Measurements from ENCODE around the gene AUP1. TPM values are rescaled to one million over a fixed set of nuclear protein-coding genes. Genes with fewer than 3 reads are reported as not detected.

AUP1 gene
- total and polyA plus RNA-seq, 2 of the 8 experiments (the other 6 are each of a cell fraction or from before 2014, with no cell fraction given) = 83.4 to 121 TPM

DNA sequence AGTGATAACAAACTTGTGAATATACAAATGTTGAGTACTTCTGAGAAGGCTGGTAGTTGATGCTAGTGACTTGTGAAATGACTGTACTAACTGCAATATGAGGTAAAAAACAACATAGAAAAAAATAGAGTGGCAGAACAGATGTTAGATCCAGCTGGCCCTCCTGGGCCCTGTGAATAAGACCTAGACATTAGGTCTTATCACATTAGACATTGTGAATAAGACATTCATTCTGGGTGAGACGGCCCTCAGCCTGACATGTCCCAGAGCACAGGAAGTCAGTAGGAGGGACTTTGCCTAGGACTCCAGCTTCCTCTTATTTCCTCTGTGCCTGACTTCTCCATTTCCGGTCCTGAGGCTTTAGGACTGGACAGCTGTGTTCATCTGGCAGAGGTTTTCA is 47.9 kb upstream of the AUP1 start:
- H4K5ac ChIP-seq (ENCODE audit: insufficient read length, low read depth, low read length) = no peak overlapping the region
- H4K91ac ChIP-seq (replicated peaks; ENCODE audit: insufficient read length, low read length) = no peak overlapping the region
- CTCF ChIA-PET (ENCODE audit: partially characterized antibody) = interaction anchor here (0.8 to 10.0 kb wide), 7 partner anchors 10 to 74 kb away, joined by 3 to 158 read pairs (median 4); no protein-coding TSS in a partner anchor
- H4K20me1 ChIP-seq (replicated peaks in 1 of 2; ENCODE audit: control insufficient read depth in 1 of 2, insufficient read depth in 2 of 2, low read length in 2 of 2) = no peaks in the 10 kb centered on the region
- H3K79me1 ChIP-seq (ENCODE audit: low read depth, low read length) = no peaks in the 10 kb centered on the region
- WGBS, 2 experiments (ENCODE audit: extremely low coverage in 1 of 2, insufficient coverage in 1 of 2, insufficient read length in 1 of 2, insufficient replicate concordance in 2 of 2, low coverage in 1 of 2, low lambda C conversion rate in 2 of 2, missing lambda C conversion rate in 1 of 2) = 79% methylated on average over 2 of the region's 2 CpGs; no CpG with 5 or more reads in 1 of the 2 experiments
- DNase-seq (ENCODE audit: low read depth in 1 of 2, low spot score in 2 of 2) (no peak), FAIRE-seq (no peak)
- H3K9me3 ChIP-seq (ENCODE audit: insufficient read depth in 2 of 2, low read depth in 1 of 2, low read length in 1 of 2) = no peaks in the 10 kb centered on the region
- no peak overlapping the region for H2BK15ac ChIP-seq (ENCODE audit: low read length)
- no peak overlapping the region for H3K4ac ChIP-seq (replicated peaks; ENCODE audit: insufficient read length, low read depth, low read length)
- no peaks in the 10 kb centered on the region for H3K79me2 ChIP-seq (ENCODE audit: control insufficient read depth in 1 of 2, insufficient read depth in 2 of 2, low read length in 2 of 2)
- no peak overlapping the region for H2BK20ac ChIP-seq (ENCODE audit: low read length)
- no peak overlapping the region for H3K14ac ChIP-seq (ENCODE audit: insufficient read length)
- no peak overlapping the region for H3K27ac ChIP-seq (ENCODE audit: low read depth, low read length)
- no peak overlapping the region for H2BK5ac ChIP-seq (ENCODE audit: low read depth, low read length)
- no peak overlapping the region for H3K4me3 ChIP-seq (ENCODE audit: extremely low read depth in 1 of 4, insufficient read depth in 2 of 4, low read depth in 3 of 4, low read length in 4 of 4)
- no peak overlapping the region for H2AFZ ChIP-seq (ENCODE audit: low read length)
- H3K56ac ChIP-seq (replicated peaks; ENCODE audit: insufficient read length, low read depth, low read length) = no peak overlapping the region
- H3K23me2 ChIP-seq (ENCODE audit: low read depth, low read length) = 0 out of 2 replicates have a peak, but pooled peaks cover 1% of the 10 kb centered on the region
- H3K23ac ChIP-seq (ENCODE audit: insufficient read length) = no peak overlapping the region
- H3K9ac ChIP-seq (replicated peaks in 1 of 4; ENCODE audit: extremely low read depth in 1 of 4, low read depth in 3 of 4, low read length in 3 of 4) = no peak overlapping the region
- no peak overlapping the region for H2BK12ac ChIP-seq (ENCODE audit: low read depth, low read length)
- no peak overlapping the region for H3K4me2 ChIP-seq (ENCODE audit: insufficient read depth in 1 of 2, low read depth in 2 of 2, low read length in 2 of 2)
- H2AK5ac ChIP-seq (ENCODE audit: low read depth, low read length) = no peak overlapping the region
- no peak overlapping the region for H3K18ac ChIP-seq (ENCODE audit: extremely low read depth, low read length)
- no peaks in the 10 kb centered on the region for H3K36me3 ChIP-seq (ENCODE audit: control insufficient read depth in 2 of 4, insufficient read depth in 4 of 4, low read length in 3 of 4)
- POLR2A ChIA-PET (ENCODE audit: partially characterized antibody) = interaction anchor here (1.4 to 1.5 kb wide), 3 partner anchors 9 to 79 kb away, joined by 3 to 5 read pairs (median 4); no protein-coding TSS in a partner anchor
- TF ChIP-seq JUN (IDR thresholded peaks at IDR 0.05; ENCODE audit: low read depth, low read length) = no peak
- no peak for TF ChIP-seq GTF2F1 (IDR thresholded peaks at IDR 0.05; ENCODE audit: borderline replicate concordance, low read depth, low read length)
- no peak for TF ChIP-seq CHD1 (IDR thresholded peaks at IDR 0.05; ENCODE audit: low read depth, low read length)
- TF ChIP-seq PHF8 (conservative IDR thresholded peaks at IDR 0.05; ENCODE audit: low read depth, low read length) = no peak
- no peak for TF ChIP-seq BCL11A (IDR thresholded peaks at IDR 0.05; ENCODE audit: low read depth in 2 of 2, low read length in 2 of 2)
- H2BK120ac ChIP-seq (replicated peaks; ENCODE audit: low read depth, low read length) = no peak overlapping the region
- no peaks in the 10 kb centered on the region for H3K4me1 ChIP-seq (replicated peaks in 1 of 4; ENCODE audit: control insufficient read depth in 3 of 4, insufficient read depth in 4 of 4, low read length in 3 of 4)
- no peak overlapping the region for H4K8ac ChIP-seq (ENCODE audit: extremely low read depth, insufficient read depth, low read length)
- no peaks in the 10 kb centered on the region for H3K27me3 ChIP-seq (replicated peaks in 1 of 4; ENCODE audit: control insufficient read depth in 3 of 4, extremely low read depth in 1 of 4, insufficient read depth in 3 of 4, low read length in 3 of 4)
